ENCODE data around the gene MRPL14. TPM values are rescaled to one million over a fixed set of nuclear protein-coding genes. Genes with fewer than 3 reads are reported as not detected.

Gene MRPL14
- total RNA-seq, 1 donor from 2014 or later = 30.3 TPM

GRCh38 chr6:44065443-44066140, 61.7 kb downstream of the MRPL14 start:
- H3K27me3 Mint-ChIP-seq (ENCODE audit: unreplicated experiment) = peaks cover 9% of the 10 kb centered on the region
- peaks cover 32% of the 10 kb centered on the region for H3K4me1 Mint-ChIP-seq (ENCODE audit: unreplicated experiment)
- H3K9me3 Mint-ChIP-seq (ENCODE audit: unreplicated experiment) = no peaks in the 10 kb centered on the region
- H3K27ac Mint-ChIP-seq (ENCODE audit: unreplicated experiment) = peak overlapping the region; percentile 42
- TF ChIP-seq CTCF (IDR thresholded peaks at IDR 0.05; ENCODE audit: unreplicated experiment) = no peak
- DNase-seq (ENCODE audit: low spot score) = no peak
- no peaks in the 10 kb centered on the region for H3K36me3 Mint-ChIP-seq (ENCODE audit: low read depth, unreplicated experiment)
- H3K4me3 Mint-ChIP-seq (ENCODE audit: unreplicated experiment) = no peak overlapping the region

GRCh38 chr6:44064948-44065272, 62.3 kb downstream of the MRPL14 start:
- H3K36me3 Mint-ChIP-seq (ENCODE audit: low read depth, unreplicated experiment) = no peaks in the 10 kb centered on the region
- H3K9me3 Mint-ChIP-seq (ENCODE audit: unreplicated experiment) = no peaks in the 10 kb centered on the region

DNA sequence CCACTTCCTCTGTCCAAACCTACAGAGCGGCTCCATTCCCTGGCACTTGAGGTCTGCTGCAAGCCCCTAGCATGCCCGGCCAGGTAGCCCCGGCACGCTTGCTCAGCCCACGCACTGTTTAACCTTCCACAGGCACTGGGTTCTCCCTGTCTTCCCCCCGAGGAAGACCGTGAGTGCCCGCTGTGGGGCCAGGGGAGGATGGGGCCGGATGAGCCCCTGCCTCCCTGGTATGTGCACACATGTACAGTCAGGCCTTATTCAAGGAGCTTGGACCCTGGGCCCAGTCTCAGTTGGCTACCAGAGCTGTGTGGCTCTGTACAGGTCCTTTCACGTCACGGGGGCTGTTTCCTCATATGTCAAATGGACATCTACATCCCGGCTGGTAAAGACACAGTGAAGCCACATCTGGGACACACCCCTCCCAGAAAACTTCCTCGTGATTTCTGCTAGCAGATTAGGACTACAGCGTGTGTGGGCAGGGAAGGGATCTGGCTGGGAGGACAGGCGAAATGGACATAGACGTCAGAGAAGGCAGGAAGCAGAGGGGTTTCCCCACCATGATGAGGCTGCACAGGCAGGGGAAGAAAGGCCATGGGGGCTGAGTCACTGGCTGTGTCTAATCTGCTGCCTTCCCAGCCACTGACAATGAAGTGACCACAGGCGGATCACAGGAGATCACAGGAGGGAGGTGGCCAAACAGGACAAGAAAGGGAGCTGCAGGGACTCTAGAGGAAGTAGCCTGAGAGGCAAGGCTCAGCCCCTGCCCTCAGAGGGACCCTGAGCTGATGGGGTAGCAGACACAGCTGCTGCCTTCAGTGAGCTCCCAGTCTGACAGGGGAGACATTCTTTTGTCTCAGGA, 62.9 kb downstream of the MRPL14 start:
- peaks cover 32% of the 10 kb centered on the region for H3K4me1 Mint-ChIP-seq (ENCODE audit: unreplicated experiment)
- TF ChIP-seq CTCF (IDR thresholded peaks at IDR 0.05; ENCODE audit: unreplicated experiment) = no peak
- H3K27me3 Mint-ChIP-seq (ENCODE audit: unreplicated experiment) = peaks cover 9% of the 10 kb centered on the region
- H3K9me3 Mint-ChIP-seq (ENCODE audit: unreplicated experiment) = no peaks in the 10 kb centered on the region
- H3K27ac Mint-ChIP-seq (ENCODE audit: unreplicated experiment) = peak overlapping the region; percentile 65
- peak overlapping the region; percentile 63 for H3K4me3 Mint-ChIP-seq (ENCODE audit: unreplicated experiment)
- no peaks in the 10 kb centered on the region for H3K36me3 Mint-ChIP-seq (ENCODE audit: low read depth, unreplicated experiment)
- no peak for DNase-seq (ENCODE audit: low spot score)

More at GRCh38 chr6:44064948-44065272, 62.3 kb downstream of the MRPL14 start:
- Mint-ChIP-seq H3K27ac (ENCODE audit: unreplicated experiment) (no peak overlapping the region), H3K4me1 (ENCODE audit: unreplicated experiment) (peaks cover 32% of the 10 kb centered on the region), H3K4me3 (ENCODE audit: unreplicated experiment) (no peak overlapping the region), H3K27me3 (ENCODE audit: unreplicated experiment) (peaks cover 9% of the 10 kb centered on the region)
- TF ChIP-seq CTCF (IDR thresholded peaks at IDR 0.05; ENCODE audit: unreplicated experiment) = no peak
- DNase-seq (ENCODE audit: low spot score) = no peak

DNA sequence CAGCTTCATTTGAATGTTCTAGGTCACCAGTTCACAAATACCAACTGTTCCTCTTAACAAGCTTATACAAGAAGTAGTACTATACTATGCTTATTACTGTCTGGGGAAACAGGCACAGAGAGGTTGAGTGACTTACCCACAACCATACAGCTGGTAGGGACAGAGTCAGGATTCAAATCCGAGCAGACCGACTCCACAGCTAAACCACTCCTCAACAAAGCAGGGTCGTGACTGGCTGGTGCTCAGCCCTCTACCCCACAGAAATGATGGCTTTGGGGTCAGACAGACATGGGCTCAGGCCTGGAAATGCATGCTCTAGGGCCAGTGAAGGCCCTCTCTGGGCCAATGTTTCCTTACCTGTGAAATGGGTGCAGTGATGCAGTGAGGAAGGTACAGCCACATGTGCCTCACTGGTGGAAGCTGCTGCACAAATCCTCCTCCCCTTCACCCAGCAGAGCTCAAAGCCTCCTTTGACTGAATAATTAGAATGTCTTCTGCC, 63.6 kb downstream of the MRPL14 start:
- no peak for TF ChIP-seq CTCF (IDR thresholded peaks at IDR 0.05; ENCODE audit: unreplicated experiment)
- Mint-ChIP-seq H3K36me3 (ENCODE audit: low read depth, unreplicated experiment) (no peaks in the 10 kb centered on the region), H3K27me3 (ENCODE audit: unreplicated experiment) (peaks cover 9% of the 10 kb centered on the region), H3K9me3 (ENCODE audit: unreplicated experiment) (no peaks in the 10 kb centered on the region), H3K4me1 (ENCODE audit: unreplicated experiment) (peaks cover 31% of the 10 kb centered on the region), H3K27ac (ENCODE audit: unreplicated experiment) (no peak overlapping the region), H3K4me3 (ENCODE audit: unreplicated experiment) (no peak overlapping the region)
- DNase-seq (ENCODE audit: low spot score) = no peak

Other genes starting within 250 kb of the MRPL14 start
- gene TMEM63B, start 102 bp upstream of the MRPL14 start, total RNA-seq (ENCODE audit: unreplicated experiment) = 33.4 TPM
- 2.3 TPM for gene CAPN11, start 31.4 kb upstream of the MRPL14 start, total RNA-seq (ENCODE audit: unreplicated experiment)
- 11.2 TPM for gene MYMX, start 89.5 kb upstream of the MRPL14 start, total RNA-seq (ENCODE audit: unreplicated experiment)
- 142 TPM for gene SLC29A1, start 96.1 kb upstream of the MRPL14 start, total RNA-seq (ENCODE audit: unreplicated experiment)
- gene HSP90AB1, start 119.6 kb upstream of the MRPL14 start, total RNA-seq (ENCODE audit: unreplicated experiment) = 962 TPM
- gene SLC35B2, start 130.1 kb upstream of the MRPL14 start, total RNA-seq (ENCODE audit: unreplicated experiment) = 31.8 TPM
- gene NFKBIE, start 138.1 kb upstream of the MRPL14 start, total RNA-seq (ENCODE audit: unreplicated experiment) = 16.7 TPM
- gene TMEM151B, start 143.0 kb upstream of the MRPL14 start, total RNA-seq (ENCODE audit: unreplicated experiment) = 0.28 TPM
- 16.0 TPM for gene AARS2, start 185.9 kb upstream of the MRPL14 start, total RNA-seq (ENCODE audit: unreplicated experiment)
- not detected for gene SPATS1, start 215.2 kb upstream of the MRPL14 start, total RNA-seq (ENCODE audit: unreplicated experiment)

Data from endothelial cell (in vitro differentiated cells).